Breast epithelium (tissue), 4 donors: ENCODE data around the gene DMD. TPM values are rescaled to one million over a fixed set of nuclear protein-coding genes. Genes with fewer than 3 reads are reported as not detected.

ENCODE experiments used
- DNase-seq, 2 donors: peaks; one replicate each; pipeline ENCODE4 v3.0.0-alpha.2; 2019; ENCODE audit warnings: low spot score in 2 of 2
- H3K27ac ChIP-seq, 2 donors: fragments of 200-600 bp; sonication (generic) in 1 of 2; one replicate each; pipeline ENCODE4 v1.5.1; 2016 to 2019; ENCODE audit warnings: mild to moderate bottlenecking in 1 of 2
- H3K27me3 ChIP-seq, 2 donors: fragments of 200-600 bp; sonication (generic) in 1 of 2; one replicate each; pipeline versions ENCODE4 v1.5.1 to v1.6.0; 2017 to 2019; ENCODE audit warnings: control low read depth in 1 of 2, mild to moderate bottlenecking in 1 of 2
- H3K36me3 ChIP-seq: fragments of 200-600 bp; one replicate; pipeline ENCODE4 v1.5.1; 2019
- H3K4me1 ChIP-seq, 2 donors: fragments of 200-600 bp; sonication (generic); one replicate each; pipeline ENCODE4 v1.5.1; 2016 to 2019; ENCODE audit warnings: control low read depth in 1 of 2
- H3K4me3 ChIP-seq, 3 donors: fragments of 200-600 bp; sonication (generic); 1 replicate in 2 of 3; 2 replicates in 1 of 3; pipeline ENCODE4 v1.5.1; 2016 to 2019; ENCODE audit warnings: mild to moderate bottlenecking in 3 of 3, moderate library complexity in 2 of 3
- H3K9me3 ChIP-seq, 2 donors: fragments of 200-600 bp; sonication (generic) in 1 of 2; one replicate each; pipeline ENCODE4 v1.5.1; 2016 to 2019; ENCODE audit warnings: control low read depth in 1 of 2
- CTCF ChIP-seq, 3 donors: fragments of 450-650 bp; IDR thresholded peaks; one replicate each; pipeline ENCODE4 v1.5.1; 2016 to 2017; ENCODE audit warnings: antibody characterized with exemption in 3 of 3, mild to moderate bottlenecking in 3 of 3, moderate library complexity in 3 of 3
- POLR2A ChIP-seq: fragments of 450-650 bp; IDR thresholded peaks from one replicate; pipeline ENCODE4 v1.6.1; 2016; ENCODE audit warnings: antibody characterized with exemption, mild to moderate bottlenecking, moderate library complexity
- POLR2AphosphoS5 ChIP-seq, 3 donors: sonication (generic); formaldehyde crosslinking; IDR thresholded peaks; one replicate each; pipeline ENCODE4 v1.6.1; 2017; ENCODE audit warnings: antibody characterized with exemption in 3 of 3
- intact Hi-C: fragments of 100-400 bp; cut with DNase I; formaldehyde crosslinking; loops from one replicate; pipeline ENCODE4 v1.15.1; 2023; ENCODE audit warnings: low total_unique reads
- total RNA-seq, 3 donors: library from RNA; depleted of rRNA; stranded (reverse); fragments of >200 nt; gene quantifications; one replicate each; pipeline ENCODE4 v1.1.0, GENCODE V29; 2016

The DMD gene
- total RNA-seq, 3 donors from 2014 or later, result 57.0 to 135 (median 65.2) TPM

DNA sequence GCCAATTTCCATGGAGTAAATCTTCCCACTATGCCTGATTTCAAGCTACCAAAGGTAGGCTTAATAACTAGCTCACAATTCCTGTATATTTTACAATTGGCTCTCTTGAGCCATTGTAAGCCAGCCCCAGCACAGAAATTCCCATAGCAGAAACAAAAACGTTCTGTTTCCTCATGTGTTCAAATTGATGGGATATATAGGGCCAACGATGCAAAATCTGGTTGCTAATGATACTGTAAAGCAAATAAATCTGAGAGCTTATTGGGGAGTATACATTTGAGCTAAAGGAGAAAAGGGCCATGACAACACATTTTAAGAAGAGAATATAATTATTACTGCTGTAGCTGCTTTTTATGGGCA, 1872.4 kb downstream of the DMD start:
- Histone ChIP-seq H3K36me3 (no peaks in the 10 kb centered on the region), H3K27ac (no peak overlapping the region), H3K4me3 (no peak overlapping the region), H3K4me1 (no peaks in the 10 kb centered on the region), H3K9me3 (no peaks in the 10 kb centered on the region), H3K27me3 (peaks cover 0 to 7% of the 10 kb centered on the region in 2 donors)
- intact Hi-C loops, result no loop called here
- TF ChIP-seq POLR2AphosphoS5 (IDR thresholded peaks at IDR 0.05) (no peak), CTCF (IDR thresholded peaks at IDR 0.05) (no peak), POLR2A (no peak)
- DNase-seq, result no peak

DNA sequence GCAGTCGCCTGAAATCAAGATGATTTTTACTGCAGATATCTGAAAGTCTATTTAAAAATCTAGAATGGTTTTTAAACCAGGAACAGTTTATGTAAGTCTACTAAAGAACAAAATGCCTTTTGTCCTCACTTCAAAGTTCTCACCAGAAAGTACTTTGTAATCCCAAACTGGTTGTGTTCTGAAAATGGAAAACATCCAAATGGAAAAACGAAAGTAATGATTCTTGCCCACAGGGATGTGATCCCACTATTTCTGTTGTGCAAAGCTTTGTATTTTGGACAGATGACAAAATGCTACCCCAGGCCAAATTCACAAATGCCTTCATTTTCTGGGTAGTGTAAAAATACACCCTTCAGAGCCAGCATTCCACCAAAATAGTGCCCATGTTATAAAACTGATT, 1874.0 kb downstream of the DMD start:
- intact Hi-C loops, result no loop called here
- no peaks in the 10 kb centered on the region for H3K36me3 ChIP-seq
- no peaks in the 10 kb centered on the region for H3K4me1 ChIP-seq
- H3K4me3 ChIP-seq, result no peak overlapping the region
- no peaks in the 10 kb centered on the region for H3K9me3 ChIP-seq
- H3K27me3 ChIP-seq, result peaks cover 0 to 7% of the 10 kb centered on the region in 2 donors
- no peak for DNase-seq
- peak overlapping the region; percentile 60 to 66 for H3K27ac ChIP-seq
- TF ChIP-seq CTCF (IDR thresholded peaks at IDR 0.05) (no peak), POLR2AphosphoS5 (IDR thresholded peaks at IDR 0.05) (no peak), POLR2A (no peak)

- intact Hi-C loops, result no loop called here
- no peak overlapping the region for H3K27ac ChIP-seq
- H3K27me3 ChIP-seq, result peaks cover 0 to 7% of the 10 kb centered on the region in 2 donors
Observed at GRCh38 chrX:31336419-31336818, 1874.9 kb downstream of the DMD start.

GRCh38 chrX:31334997-31335396, 1876.4 kb downstream of the DMD start:
- H3K9me3 ChIP-seq, result no peaks in the 10 kb centered on the region
- no peaks in the 10 kb centered on the region for H3K4me1 ChIP-seq
- H3K27ac ChIP-seq, result no peak overlapping the region
- H3K4me3 ChIP-seq, result no peak overlapping the region
- DNase-seq, result no peak
- intact Hi-C loops, result no loop called here
- H3K27me3 ChIP-seq, result peaks cover 0 to 7% of the 10 kb centered on the region in 2 donors
- H3K36me3 ChIP-seq, result no peaks in the 10 kb centered on the region
- TF ChIP-seq POLR2AphosphoS5 (IDR thresholded peaks at IDR 0.05) (no peak), POLR2A (no peak), CTCF (IDR thresholded peaks at IDR 0.05) (no peak)

More at GRCh38 chrX:31336419-31336818, 1874.9 kb downstream of the DMD start:
- DNase-seq, result no peak
- no peak overlapping the region for H3K4me3 ChIP-seq
- no peaks in the 10 kb centered on the region for H3K9me3 ChIP-seq
- H3K36me3 ChIP-seq, result no peaks in the 10 kb centered on the region
- TF ChIP-seq CTCF (IDR thresholded peaks at IDR 0.05) (no peak), POLR2A (no peak), POLR2AphosphoS5 (IDR thresholded peaks at IDR 0.05) (no peak)
- no peaks in the 10 kb centered on the region for H3K4me1 ChIP-seq

GRCh38 chrX:31333165-31333831, 1878.1 kb downstream of the DMD start:
- Histone ChIP-seq H3K4me3 (no peak overlapping the region), H3K36me3 (no peaks in the 10 kb centered on the region), H3K9me3 (no peaks in the 10 kb centered on the region), H3K4me1 (no peaks in the 10 kb centered on the region), H3K27me3 (peaks cover 0 to 12% of the 10 kb centered on the region in 2 donors), H3K27ac (no peak overlapping the region)
- TF ChIP-seq POLR2AphosphoS5 (IDR thresholded peaks at IDR 0.05), result no peak
- no peak for TF ChIP-seq POLR2A
- no peak for TF ChIP-seq CTCF (IDR thresholded peaks at IDR 0.05)
- intact Hi-C loops, result no loop called here
- no peak for DNase-seq
